ENCODE data around the gene ARHGAP22. TPM values are rescaled to one million over a fixed set of nuclear protein-coding genes. Genes with fewer than 3 reads are reported as not detected.

Gene ARHGAP22
- total and polyA plus RNA-seq, 2 of the 4 experiments (the other 2 are of a cell fraction): 28.3 to 30.2 TPM

- H4K91ac ChIP-seq (ENCODE audit: insufficient read depth, low read depth, low read length): no peak overlapping the region
- peaks cover 3% of the 10 kb centered on the region; the same call in 1 of the 2 replicates for H3K9me1 ChIP-seq (ENCODE audit: insufficient read depth, low read length)
- H3K23ac ChIP-seq (ENCODE audit: low read depth, low read length): no peak overlapping the region
- no peak overlapping the region for H2BK120ac ChIP-seq (ENCODE audit: low read depth, low read length)
- no peak overlapping the region for H4K8ac ChIP-seq (ENCODE audit: low read depth in 2 of 2, low read length in 2 of 2)
- H2BK15ac ChIP-seq (ENCODE audit: low read depth, low read length): no peak overlapping the region
- H4K5ac ChIP-seq (ENCODE audit: low read depth, low read length): no peak overlapping the region
- H2BK5ac ChIP-seq (ENCODE audit: low read depth, low read length, poor library complexity, severe bottlenecking): no peak overlapping the region
- peaks cover 7 to 8% of the 10 kb centered on the region in 2 experiments; a peak in 2 of 4 replicates for H3K79me1 ChIP-seq (ENCODE audit: low read depth in 1 of 2, low read length in 2 of 2)
- no peaks in the 10 kb centered on the region for H3K27me3 ChIP-seq (ENCODE audit: control insufficient read depth, insufficient read depth, low read length)
- H3K9ac ChIP-seq (ENCODE audit: low read depth, low read length): no peak overlapping the region
- H2BK20ac ChIP-seq (ENCODE audit: low read depth, low read length): no peak overlapping the region
- no peak overlapping the region for H2AFZ ChIP-seq (replicated peaks; ENCODE audit: low read length, poor library complexity)
- H3K9me3 ChIP-seq (ENCODE audit: control insufficient read depth, insufficient read depth, low read length): no peaks in the 10 kb centered on the region
- no peaks in the 10 kb centered on the region for H3K36me3 ChIP-seq (ENCODE audit: control insufficient read depth, insufficient read depth, low read length)
- intact Hi-C loops (cut with micrococcal nuclease) (no loop called here), in situ Hi-C loops (cut with MboI; ENCODE audit: low sequenced_read_pairs) (no loop called here), dilution Hi-C loops (cut with HindIII; ENCODE audit: low sequenced_read_pairs, unreplicated experiment) (no loop called here)
- no peak overlapping the region for H3K14ac ChIP-seq (replicated peaks; ENCODE audit: low read depth, low read length)
- TF ChIP-seq USF2 (IDR thresholded peaks at IDR 0.05; ENCODE audit: low read depth, low read length): no peak
- no peak for TF ChIP-seq MAZ (IDR thresholded peaks at IDR 0.05; ENCODE audit: borderline replicate concordance, low read depth, low read length)
- no peak for TF ChIP-seq NFE2L2 (IDR thresholded peaks at IDR 0.05; ENCODE audit: low read depth, low read length)
- TF ChIP-seq MAFK (IDR thresholded peaks at IDR 0.05; ENCODE audit: low read depth, low read length): no peak
- TF ChIP-seq MXI1 (IDR thresholded peaks at IDR 0.05; ENCODE audit: borderline replicate concordance, low read depth, low read length): no peak
- no peak for TF ChIP-seq FOS (IDR thresholded peaks at IDR 0.05; ENCODE audit: low read depth, low read length)
- WGBS, 2 experiments (ENCODE audit: extremely low coverage in 2 of 2, insufficient read length in 1 of 2): 100% methylated on average over 1 of the region's 2 CpGs; no CpG with 5 or more reads in 1 of the 2 experiments
- H3K4ac ChIP-seq (ENCODE audit: low read depth, low read length): no peak overlapping the region
- no peak overlapping the region for H2AK9ac ChIP-seq (replicated peaks; ENCODE audit: low read depth, low read length, poor library complexity)
- CTCF ChIA-PET: interaction anchor here (1.0 kb wide), 1 partner anchor 22 kb away, joined by 4 read pairs; no protein-coding TSS in a partner anchor
- peaks cover 6% of the 10 kb centered on the region; the same call in 1 of the 2 replicates for H3K4me1 ChIP-seq (ENCODE audit: control insufficient read depth, insufficient read depth, low read length)
- no peaks in the 10 kb centered on the region for H4K20me1 ChIP-seq (ENCODE audit: insufficient read depth, low read length)
- H3K4me2 ChIP-seq (ENCODE audit: low read depth, low read length): no peak overlapping the region
- H2AK5ac ChIP-seq (ENCODE audit: low read depth, low read length): no peak overlapping the region
- no peak overlapping the region for H3K4me3 ChIP-seq (ENCODE audit: insufficient read depth, low read depth, low read length)
- no peak overlapping the region for H3K27ac ChIP-seq (ENCODE audit: insufficient read depth, low read length)
- POLR2A ChIA-PET (ENCODE audit: unreplicated experiment): no interaction called here
- BruUV-seq (replicated peaks): no TSS peak
- DNase-seq: no peak
- ATAC-seq (ENCODE audit: low read depth): no peak
- H3K18ac ChIP-seq (ENCODE audit: low read depth, low read length): no peak overlapping the region
- H3K56ac ChIP-seq (ENCODE audit: extremely low read depth, insufficient read depth, low read length): no peak overlapping the region
These were observed 46.4 kb upstream of the ARHGAP22 start for GRCh38 chr10:48651293-48651692.

Data from IMR-90 (cell line).